SJSA1 (cell line): ENCODE results near the gene PADI1. TPM values are rescaled to one million over a fixed set of nuclear protein-coding genes. Genes with fewer than 3 reads are reported as not detected.

Source experiments
- DNase-seq, 2 experiments: peaks; one replicate each; pipeline ENCODE4 v3.0.0-alpha.2; 2015 to 2020; ENCODE audit warnings: low spot score in 2 of 2, low read depth in 1 of 2
- H3K27ac ChIP-seq: fragments of 250-450 bp; sonication (Bioruptor Pico); 2 replicates; pipeline ENCODE4 v1.5.1; 2020; ENCODE audit warnings: mild to moderate bottlenecking, moderate library complexity
- H3K27me3 ChIP-seq: fragments of 250-450 bp; sonication (Bioruptor Pico); replicated peaks from 2 replicates; pipeline ENCODE4 v1.5.1; 2020; ENCODE audit warnings: mild to moderate bottlenecking, moderate library complexity
- H3K36me3 ChIP-seq: fragments of 250-450 bp; sonication (Bioruptor Pico); 2 replicates; pipeline ENCODE4 v1.5.1; 2020; ENCODE audit warnings: mild to moderate bottlenecking
- H3K4me1 ChIP-seq: fragments of 250-450 bp; sonication (Bioruptor Pico); replicated peaks from 2 replicates; pipeline ENCODE4 v1.6.1; 2021; ENCODE audit warnings: mild to moderate bottlenecking
- H3K4me3 ChIP-seq: fragments of 250-450 bp; sonication (Bioruptor Pico); 2 replicates; pipeline ENCODE4 v1.5.1; 2020; ENCODE audit warnings: mild to moderate bottlenecking
- H3K9me3 ChIP-seq: fragments of 250-450 bp; sonication (Bioruptor Pico); replicated peaks from 2 replicates; pipeline ENCODE4 v1.5.1; 2020; ENCODE audit warnings: mild to moderate bottlenecking
- total RNA-seq: library from RNA; depleted of rRNA; stranded (reverse); fragments of >200 nt; shearing (Covaris generic); gene quantifications from 2 replicates; pipeline ENCODE4 v1.2.3, GENCODE V29; 2014; rRNA removed

PADI1 gene
- total RNA-seq, 1 experiment from 2014 or later, result 1.5 TPM

- Histone ChIP-seq H3K4me3 (no peak overlapping the region), H3K36me3 (no peaks in the 10 kb centered on the region), H3K4me1 (no peaks in the 10 kb centered on the region; the same call in 1 of the 2 replicates), H3K9me3 (no peaks in the 10 kb centered on the region), H3K27ac (no peak overlapping the region), H3K27me3 (peaks cover 3% of the 10 kb centered on the region; the same call in 1 of the 2 replicates)
- DNase-seq, result no peak
These were observed 90.4 kb downstream of the PADI1 start for GRCh38 chr1:17295292-17295691.

Other genes with a start within 250 kb of the PADI1 start
- gene MFAP2, start 224.5 kb upstream of the PADI1 start, total RNA-seq, result 9.3 and 16.7 TPM in 2 replicates
- 15.2 and 17.1 TPM in 2 replicates for gene ATP13A2, start 193.2 kb upstream of the PADI1 start, total RNA-seq
- gene SDHB, start 151.1 kb upstream of the PADI1 start, total RNA-seq, result 219 and 257 TPM in 2 replicates
- gene PADI2, start 85.7 kb upstream of the PADI1 start, total RNA-seq, result not detected in 2 replicates
- gene PADI3, start 44.0 kb downstream of the PADI1 start, total RNA-seq, result 1.0 and 3.6 TPM in 2 replicates
- gene PADI4, start 103.1 kb downstream of the PADI1 start, total RNA-seq, result not detected in 2 replicates
- not detected in 2 replicates for gene PADI6, start 167.1 kb downstream of the PADI1 start, total RNA-seq
- 98.5 and 106 TPM in 2 replicates for gene RCC2, start 234.5 kb downstream of the PADI1 start, total RNA-seq